GM12873 (cell line): Measurements from ENCODE around the gene ADRB1.

Source experiments
- CTCF ChIP-seq: IDR thresholded peaks from 2 replicates; pipeline ENCODE4 v1.5.1; 2012; ENCODE audit warnings: low read depth, mild to moderate bottlenecking, moderate library complexity, low read length, control low read depth; ENCODE audit not compliant: insufficient read depth; ENCODE audit errors: missing control alignments

Gene ADRB1

GRCh38 chr10:114043532-114044246, at the start of gene ADRB1:
TSS of gene ADRB1 (plus strand) at chr10:114043866. CDS start at chr10:114044133, 267 bp downstream.
- TF ChIP-seq CTCF = no peak

GRCh38 chr10:113995201-113995600, 48.5 kb upstream of the ADRB1 start:
- TF ChIP-seq CTCF = no peak

GRCh38 chr10:113997428-113997827, 46.2 kb upstream of the ADRB1 start:
- no peak for TF ChIP-seq CTCF

- TF ChIP-seq CTCF = no peak
Measured at GRCh38 chr10:113999531-113999930, 44.1 kb upstream of the ADRB1 start.

GRCh38 chr10:114000457-114001010, 43.1 kb upstream of the ADRB1 start:
- TF ChIP-seq CTCF = no peak

- peak; percentile 22 for TF ChIP-seq CTCF
Measured at GRCh38 chr10:114002422-114002821, 41.2 kb upstream of the ADRB1 start.

- no peak for TF ChIP-seq CTCF
Measured at GRCh38 chr10:114003161-114003941, 40.3 kb upstream of the ADRB1 start.
